ENCODE measurements around the gene HCN2.

Gene HCN2

DNA sequence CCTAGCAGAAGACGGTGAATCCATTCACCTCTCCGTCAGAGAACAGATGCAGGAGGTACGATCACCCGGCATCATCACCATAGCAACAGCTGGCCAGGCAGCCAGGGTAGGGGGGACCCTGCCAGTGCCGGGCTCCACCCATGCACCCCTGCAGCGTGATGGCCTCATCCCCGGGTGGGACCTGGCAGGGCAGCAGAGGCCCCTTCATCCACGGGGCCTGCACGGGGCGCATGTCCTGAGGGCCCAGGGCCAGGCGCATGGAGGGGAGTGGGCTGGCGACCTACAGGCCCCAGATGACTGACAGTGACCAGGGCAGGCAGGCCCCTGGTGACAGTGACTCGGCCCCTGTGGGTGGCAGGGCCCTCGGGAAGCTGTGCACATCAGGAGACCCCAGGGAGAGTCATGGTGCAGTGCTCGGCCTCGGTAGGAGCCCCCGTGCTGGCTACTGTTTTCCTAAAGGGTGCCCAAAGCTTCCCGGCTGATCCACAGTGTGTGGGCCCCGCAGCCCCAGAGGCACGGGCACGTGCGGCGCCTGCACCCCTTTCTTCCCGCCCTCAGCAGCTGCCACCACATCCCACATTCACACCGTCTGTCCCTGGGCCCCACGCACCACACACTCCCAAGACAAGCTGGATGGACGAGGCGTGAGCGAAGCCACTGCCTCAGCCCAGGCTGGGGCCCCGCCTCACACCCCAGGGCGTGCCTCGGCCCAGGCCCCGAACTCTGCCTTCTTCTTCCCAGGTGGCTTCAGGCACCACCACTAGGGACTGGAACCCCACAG, 68.6 kb downstream of the HCN2 start:
- no peak for DNase-seq (ENCODE audit: low read depth)

- DNase-seq (ENCODE audit: low read depth) = no peak
These were observed 69.5 kb downstream of the HCN2 start for GRCh38 chr19:658916-659839.

DNA sequence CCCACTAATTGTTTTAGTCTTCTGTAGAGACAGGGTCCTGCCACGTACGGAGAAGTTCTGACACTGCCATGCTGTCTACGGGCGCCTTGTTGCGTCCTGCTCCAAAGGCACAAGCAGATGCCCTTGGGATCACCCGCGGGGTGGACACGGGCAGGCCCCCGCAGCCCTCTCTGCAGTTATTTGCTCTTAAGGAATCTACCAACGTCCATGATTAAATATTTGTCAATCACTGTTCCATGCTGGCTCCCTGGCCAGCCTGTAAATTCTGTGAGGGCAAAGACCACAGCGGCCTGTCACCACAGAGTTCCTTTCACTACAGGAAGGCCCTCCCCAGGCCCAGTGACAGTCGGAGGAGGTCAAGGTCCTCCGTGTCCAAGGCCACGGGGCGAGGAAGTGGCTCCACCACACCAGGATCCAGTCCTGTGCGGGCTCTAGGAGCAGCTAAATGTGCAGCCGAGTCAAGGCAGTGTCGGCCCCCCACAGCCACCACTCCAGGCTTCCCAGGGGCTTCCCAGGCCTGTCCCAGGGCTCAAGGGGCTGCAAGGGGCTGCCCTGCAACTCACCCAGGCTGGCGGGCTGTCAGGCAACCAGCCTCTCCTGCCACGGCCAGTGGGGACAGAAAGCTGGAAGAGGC, 71.2 kb downstream of the HCN2 start:
- DNase-seq (ENCODE audit: low read depth) = no peak

DNA sequence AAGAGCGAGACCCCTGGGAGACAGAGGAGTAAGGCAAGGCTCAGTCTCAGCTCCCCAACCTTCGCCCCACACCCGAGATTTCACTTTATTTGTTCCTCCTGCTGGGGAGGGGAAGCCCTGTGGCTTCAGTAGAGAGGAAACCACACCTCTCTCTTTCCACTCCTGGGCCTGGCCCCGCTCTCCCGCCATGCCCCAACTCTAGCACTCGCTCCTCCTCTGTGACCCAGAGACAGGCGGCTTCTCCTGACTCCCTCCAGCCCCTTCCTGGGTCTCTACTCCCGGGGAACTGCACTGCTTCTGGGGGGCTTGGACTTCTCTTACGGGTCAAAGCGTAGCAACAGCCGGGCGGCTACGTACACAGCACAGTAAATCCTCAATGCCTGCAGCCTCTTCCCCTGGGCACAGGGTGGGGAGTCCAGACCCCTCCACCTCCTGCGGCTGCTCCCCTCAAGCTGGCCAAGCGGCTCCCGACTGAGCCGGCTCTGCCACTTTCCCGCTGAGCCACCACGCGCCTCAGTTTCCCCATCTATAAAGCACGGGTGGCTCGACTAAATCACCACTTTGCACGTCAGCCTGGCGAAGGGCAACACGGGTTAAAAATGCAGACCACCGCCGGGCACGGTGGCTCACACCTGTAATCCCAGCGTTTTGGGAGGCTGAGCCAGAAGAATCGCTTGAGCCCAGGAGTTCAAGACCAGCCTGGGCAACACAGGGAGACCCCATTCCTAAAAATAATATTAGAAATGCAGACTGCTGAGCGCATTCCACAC, 71.9 kb downstream of the HCN2 start:
- DNase-seq (ENCODE audit: low read depth) = no peak

DNA sequence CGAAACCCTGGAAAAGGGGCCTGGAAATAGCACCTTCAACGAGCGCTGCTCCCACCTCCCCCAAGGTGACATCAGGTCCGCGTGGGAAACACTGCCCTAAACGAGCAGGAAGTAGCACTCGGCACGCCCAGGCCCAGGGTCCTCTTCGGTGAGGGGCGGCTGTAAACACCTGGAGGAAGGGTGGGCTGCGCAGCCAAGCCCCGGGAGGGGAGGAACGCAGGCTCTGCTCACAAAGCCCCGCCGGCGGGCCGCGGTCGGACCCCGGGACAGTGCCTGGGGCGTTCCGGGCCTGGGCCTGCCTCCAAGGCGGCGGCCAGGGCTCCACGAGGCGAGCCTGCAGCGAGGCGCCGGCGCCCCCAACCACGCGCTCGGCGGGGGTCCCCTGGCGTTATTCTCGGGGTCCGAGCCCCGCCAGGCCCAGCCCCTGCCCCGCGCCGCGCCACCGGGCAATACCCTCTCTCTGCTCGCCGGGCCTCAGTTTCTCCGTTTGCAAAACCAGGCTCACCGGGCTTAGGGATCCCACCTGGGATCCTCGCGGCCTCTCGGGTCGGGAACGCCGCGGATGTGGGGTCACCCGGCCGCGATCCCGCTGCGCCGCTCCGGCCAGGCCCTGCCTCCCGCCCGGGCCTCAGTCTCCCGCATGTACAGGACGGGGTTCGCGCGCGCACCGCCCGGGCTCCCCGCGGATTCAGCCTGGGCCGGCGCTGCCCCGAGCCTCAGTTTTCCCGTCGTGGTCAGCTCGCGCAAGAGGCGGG, 72.7 kb downstream of the HCN2 start:
- peak; percentile 53 for DNase-seq (ENCODE audit: low read depth)

DNA sequence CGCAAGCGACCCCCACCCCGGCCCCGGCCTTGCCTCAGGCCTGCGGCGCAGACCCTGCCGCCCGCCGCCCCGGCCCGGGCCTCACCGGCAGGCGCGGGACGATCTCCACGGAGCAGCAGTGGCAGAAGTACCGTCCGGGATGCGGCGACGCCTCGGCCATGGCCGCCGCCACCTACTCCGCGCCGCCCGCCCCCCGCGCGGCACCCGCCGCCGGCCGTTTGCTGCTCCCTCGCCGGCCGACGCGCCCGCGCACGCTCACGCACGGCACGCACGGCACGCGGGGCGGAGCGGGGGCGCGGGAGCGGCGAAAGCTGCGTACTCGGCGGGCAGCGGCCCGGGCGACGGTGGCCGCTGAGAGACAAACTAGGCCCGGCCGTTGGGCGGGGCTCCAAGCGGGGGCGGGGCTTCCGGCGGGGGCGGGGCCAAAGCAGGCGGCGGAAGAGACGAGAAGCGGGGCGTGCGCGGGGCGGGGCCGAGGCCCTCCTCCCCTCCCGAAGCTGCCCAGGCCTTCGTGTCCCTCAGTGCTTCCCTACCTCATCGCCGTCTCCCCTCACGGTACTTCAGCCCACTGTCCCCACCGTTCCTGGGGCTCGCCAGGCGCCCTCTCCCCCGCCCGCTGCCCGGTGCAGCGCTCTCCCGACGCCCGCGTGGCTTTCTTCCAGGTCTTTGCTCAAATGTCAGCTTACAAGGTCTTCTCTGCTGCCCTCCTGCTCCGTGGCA, 73.4 kb downstream of the HCN2 start, which contains the start of gene RNF126:
TSS of gene RNF126 (minus strand) at position 253 of the 720 bp plus-strand sequence. CDS start at position 160, 93 bp downstream.
- peak; percentile 94 for DNase-seq (ENCODE audit: low read depth)

GRCh38 chr19:663682-664117, 74.0 kb downstream of the HCN2 start:
- DNase-seq (ENCODE audit: low read depth) = no peak

DNA sequence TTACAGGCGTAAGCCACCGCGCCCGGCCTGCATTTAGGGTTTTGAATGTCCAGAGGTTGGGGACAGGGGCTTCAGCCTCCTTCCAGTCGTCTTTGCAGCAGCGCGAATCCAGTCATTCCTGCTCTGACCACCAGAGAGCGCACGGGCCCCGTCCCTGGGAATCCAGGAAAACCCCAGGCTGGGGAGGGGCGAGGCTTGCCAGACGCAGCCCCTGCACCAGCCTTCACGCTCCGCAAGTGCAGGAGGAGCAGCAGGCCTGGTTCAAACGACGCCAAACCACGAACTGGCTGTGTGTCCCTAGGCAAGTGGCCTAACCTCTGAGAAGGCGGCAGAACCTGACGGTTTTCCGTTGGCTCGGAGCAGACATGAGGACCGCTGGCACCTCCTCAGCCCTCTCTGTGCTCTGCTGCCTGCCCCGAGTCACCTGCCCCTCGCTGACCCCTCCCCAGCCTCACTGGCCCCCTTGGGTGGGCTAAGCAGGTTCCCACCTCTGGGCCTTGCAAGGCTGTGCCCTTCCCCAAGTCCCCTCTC, 75.3 kb downstream of the HCN2 start:
- peak; percentile 62 for DNase-seq (ENCODE audit: low read depth)
